HG03354 (cell line): ENCODE measurements around the gene EIF5AL1.
"Not testable (repeated sequence)": the region's sequence is repeated elsewhere in the genome, so short reads cannot be mapped to it uniquely, and the experiment has no call there.

ENCODE experiments used
- ATAC-seq: cut with Tn5 transposase; IDR thresholded peaks from one replicate; pipeline ENCODE4 v1.9.1; 2021; ENCODE audit warnings: mild to moderate bottlenecking; ENCODE audit not compliant: unreplicated experiment, poor library complexity, severe bottlenecking

The EIF5AL1 gene

GRCh38 chr10:79507440-79508167, 4.7 kb upstream of the EIF5AL1 start:
- no peak for ATAC-seq

- not testable (repeated sequence) for ATAC-seq
Measured at GRCh38 chr10:79508245-79508644, 4.1 kb upstream of the EIF5AL1 start.

GRCh38 chr10:79509306-79509933, 2.9 kb upstream of the EIF5AL1 start:
- ATAC-seq = peak; percentile 67

GRCh38 chr10:79509934-79510508, 2.3 kb upstream of the EIF5AL1 start:
- ATAC-seq = not testable (repeated sequence)

- ATAC-seq = not testable (repeated sequence)
Measured at GRCh38 chr10:79516532-79517205, 4.3 kb downstream of the EIF5AL1 start.

- ATAC-seq = not testable (repeated sequence)
Measured at GRCh38 chr10:79517567-79517966, 5.2 kb downstream of the EIF5AL1 start.

- not testable (repeated sequence) for ATAC-seq
Measured at GRCh38 chr10:79521751-79522150, 9.4 kb downstream of the EIF5AL1 start.

GRCh38 chr10:79522464-79522863, 10.1 kb downstream of the EIF5AL1 start:
- not testable (repeated sequence) for ATAC-seq

- not testable (repeated sequence) for ATAC-seq
Measured at GRCh38 chr10:79523157-79523853, 11.0 kb downstream of the EIF5AL1 start.

- ATAC-seq = peak; percentile 94
Measured at GRCh38 chr10:79525049-79525710, 12.8 kb downstream of the EIF5AL1 start.

- ATAC-seq = not testable (repeated sequence)
Measured at GRCh38 chr10:79528261-79528660, 15.9 kb downstream of the EIF5AL1 start.

- not testable (repeated sequence) for ATAC-seq
Measured at GRCh38 chr10:79533142-79533902, 21.0 kb downstream of the EIF5AL1 start.

GRCh38 chr10:79533903-79534175, 21.5 kb downstream of the EIF5AL1 start:
- ATAC-seq = not testable (repeated sequence)

- ATAC-seq = not testable (repeated sequence)
Measured at GRCh38 chr10:79538311-79538710, 26.0 kb downstream of the EIF5AL1 start.

GRCh38 chr10:79540930-79541329, 28.6 kb downstream of the EIF5AL1 start:
- peak; percentile 88 for ATAC-seq

- ATAC-seq = no peak
Measured at GRCh38 chr10:79542626-79543025, 30.3 kb downstream of the EIF5AL1 start.

GRCh38 chr10:79544408-79544807, 32.1 kb downstream of the EIF5AL1 start:
- not testable (repeated sequence) for ATAC-seq

GRCh38 chr10:79544926-79545659, 32.8 kb downstream of the EIF5AL1 start:
- not testable (repeated sequence) for ATAC-seq
